ENCODE data around the gene RTP5.

The RTP5 gene

DNA sequence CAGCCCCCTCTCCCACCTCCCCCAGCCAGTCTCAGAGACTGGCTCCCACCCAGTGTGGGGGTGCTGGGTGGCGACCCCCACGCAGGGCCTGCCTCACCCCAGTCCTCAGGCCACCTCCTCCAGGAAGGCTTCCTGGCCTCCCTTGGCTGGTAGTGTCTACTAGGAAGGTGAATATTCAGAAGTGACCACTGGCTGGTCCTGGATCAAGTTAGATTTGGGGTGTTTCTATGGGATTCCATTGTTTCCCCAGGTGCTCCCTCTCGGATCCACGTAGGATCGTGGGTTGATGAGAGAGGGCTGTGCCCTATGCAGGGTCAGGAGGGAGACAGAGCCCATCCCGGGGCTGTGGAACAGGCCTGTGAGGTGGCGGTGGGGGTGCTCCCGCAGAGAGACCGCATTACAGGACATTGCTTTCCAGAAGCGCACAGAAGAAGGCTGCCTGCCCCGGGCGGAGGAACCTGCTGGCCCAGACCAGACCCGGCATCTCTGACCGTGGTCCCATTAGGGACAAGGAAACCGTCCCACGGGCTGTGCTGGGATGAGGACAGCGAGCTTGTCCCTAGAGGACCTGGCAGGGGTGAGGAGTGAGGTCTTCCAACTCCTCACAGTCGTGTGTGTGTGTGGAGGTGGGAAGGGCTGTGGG is 14.2 kb upstream of the RTP5 start:
- TF ChIP-seq CTCF (IDR thresholded peaks at IDR 0.05), result no peak

DNA sequence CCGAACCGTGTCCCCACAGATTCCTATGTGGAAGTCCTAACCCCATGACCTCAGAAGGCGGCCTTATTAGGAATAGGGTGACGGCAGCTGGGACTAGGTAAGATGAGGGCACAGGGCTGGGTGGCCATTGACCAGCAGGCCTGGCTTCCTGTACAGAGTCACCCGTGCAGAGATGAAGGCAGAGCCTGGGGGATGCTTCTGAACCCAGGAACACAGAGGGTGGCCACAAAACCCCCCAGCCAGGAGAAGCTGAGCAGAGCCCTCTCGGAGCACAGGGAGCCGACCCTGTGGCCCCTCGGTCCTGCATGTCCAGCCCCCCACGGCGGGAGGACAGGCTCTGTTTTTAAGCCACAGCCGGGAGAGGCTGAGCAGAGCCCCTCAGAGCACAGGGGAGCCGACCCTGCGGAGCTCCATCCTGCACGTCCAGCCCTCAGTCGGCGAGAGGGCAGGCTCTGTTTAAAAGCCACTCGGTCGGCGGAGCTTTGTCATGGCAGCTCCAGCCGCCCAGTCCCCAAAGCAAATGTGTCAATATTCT is 13.6 kb upstream of the RTP5 start:
- no peak for TF ChIP-seq CTCF (IDR thresholded peaks at IDR 0.05)

GRCh38 chr2:241857041-241857541 is 12.4 kb upstream of the RTP5 start:
- TF ChIP-seq CTCF (IDR thresholded peaks at IDR 0.05), result no peak

DNA sequence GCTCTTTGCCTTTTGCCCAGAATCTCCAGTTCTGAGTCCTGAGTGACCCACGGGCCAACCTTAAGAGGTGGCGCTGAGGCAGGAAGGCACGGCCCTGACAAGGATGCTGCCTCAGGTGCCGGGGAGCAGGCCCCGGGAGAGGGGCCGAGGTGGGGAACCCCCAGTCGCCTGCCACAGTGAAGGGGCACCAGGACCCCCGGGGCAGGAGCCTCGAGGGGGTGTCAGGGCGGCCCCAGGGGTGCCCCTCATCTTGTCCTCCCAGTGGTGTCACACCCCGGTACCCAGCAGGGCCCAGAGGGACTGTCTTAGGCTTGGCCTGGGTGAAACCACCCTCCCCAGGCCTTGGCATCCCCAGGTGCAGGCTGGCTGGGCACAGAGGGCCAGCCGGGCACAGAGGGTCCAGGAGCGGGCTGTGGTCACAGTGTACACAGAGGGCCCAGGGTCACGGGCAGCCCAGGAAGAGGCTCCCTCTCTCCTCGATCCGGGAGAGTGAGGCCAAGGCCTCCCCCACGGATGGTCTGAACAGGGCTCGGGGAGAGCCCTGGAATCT is 11.9 kb upstream of the RTP5 start:
- TF ChIP-seq CTCF (IDR thresholded peaks at IDR 0.05), result no peak

DNA sequence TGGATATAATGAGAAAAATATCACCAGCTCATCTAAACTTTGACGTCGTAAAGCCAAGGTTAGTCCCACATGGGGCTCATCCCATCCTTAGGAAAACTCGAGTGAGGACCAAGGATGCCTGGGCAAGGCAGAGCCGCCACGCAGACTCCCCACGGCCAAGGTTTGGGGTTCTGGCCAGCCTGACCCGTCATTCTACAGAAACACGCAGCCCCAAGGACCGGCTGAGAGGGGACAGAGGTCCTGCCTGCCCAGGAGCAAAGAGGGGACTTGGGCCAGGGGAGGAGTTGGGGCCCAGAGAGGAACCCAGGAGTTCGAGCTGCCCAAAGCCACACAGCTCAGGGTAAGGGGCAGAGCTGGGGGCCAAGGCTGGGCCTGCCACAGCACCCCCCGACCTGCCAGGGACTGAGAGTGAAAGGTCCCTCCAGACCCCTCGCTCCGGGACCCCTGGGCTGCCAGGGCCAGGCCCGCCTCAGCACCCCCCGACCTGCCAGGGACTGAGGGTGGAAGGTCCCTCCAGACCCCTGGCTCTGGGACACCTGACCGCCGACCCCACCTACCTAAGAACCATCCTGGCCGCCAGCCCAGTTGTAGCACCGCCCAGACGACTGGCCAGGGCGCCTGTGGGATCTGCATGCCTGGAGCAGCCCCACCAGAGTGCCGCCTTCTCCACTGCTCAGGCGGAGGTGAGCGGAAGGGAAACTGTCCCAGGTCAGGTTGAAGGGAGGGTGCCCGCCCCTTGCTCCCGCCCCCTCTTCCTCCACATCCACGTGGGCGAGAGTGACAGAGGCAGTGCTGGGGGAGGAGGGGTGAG is 11.1 kb upstream of the RTP5 start, which contains the start of gene PDCD1:
Gene PDCD1, minus strand, starts transcription at position 689 of the 811 bp plus-strand sequence. Its CDS starts 56 bp downstream, at position 633.
- no peak for TF ChIP-seq CTCF (IDR thresholded peaks at IDR 0.05)

GRCh38 chr2:241859017-241859435 is 10.5 kb upstream of the RTP5 start:
- TF ChIP-seq CTCF (IDR thresholded peaks at IDR 0.05), result no peak

GRCh38 chr2:241859436-241860183 is 9.9 kb upstream of the RTP5 start:
- TF ChIP-seq CTCF (IDR thresholded peaks at IDR 0.05), result no peak
